RWPE1 (cell line): ENCODE measurements around the gene OR6V1.

ENCODE experiments used
- CTCF ChIA-PET: fragments of 350-600 bp; sonication (Branson Sonifier 250); formaldehyde crosslinking; extraction: SDS; loops from one replicate; lab custom pipeline; 2021; lab: Yijun Ruan, JAX
- POLR2A ChIA-PET: fragments of 400-600 bp; formaldehyde crosslinking; extraction: SDS; loops from one replicate; lab custom pipeline; 2020; ENCODE audit warnings: antibody characterized with exemption; ENCODE audit not compliant: low non-redundant PET; lab: Yijun Ruan, JAX
- DNase-seq: peaks from one replicate; pipeline ENCODE4 v3.0.0; 2012; ENCODE audit warnings: low spot score
- H3K27ac ChIP-seq: fragments of 450-650 bp; 2 replicates; pipeline ENCODE4 v1.5.1; 2017
- TF ChIP-seq, protein P1 (sequence below): fragments of 450-650 bp; conservative IDR thresholded peaks from 2 replicates; pipeline ENCODE4 v1.5.1; 2017; ENCODE audit warnings: low read depth, mild to moderate bottlenecking

Gene OR6V1

DNA sequence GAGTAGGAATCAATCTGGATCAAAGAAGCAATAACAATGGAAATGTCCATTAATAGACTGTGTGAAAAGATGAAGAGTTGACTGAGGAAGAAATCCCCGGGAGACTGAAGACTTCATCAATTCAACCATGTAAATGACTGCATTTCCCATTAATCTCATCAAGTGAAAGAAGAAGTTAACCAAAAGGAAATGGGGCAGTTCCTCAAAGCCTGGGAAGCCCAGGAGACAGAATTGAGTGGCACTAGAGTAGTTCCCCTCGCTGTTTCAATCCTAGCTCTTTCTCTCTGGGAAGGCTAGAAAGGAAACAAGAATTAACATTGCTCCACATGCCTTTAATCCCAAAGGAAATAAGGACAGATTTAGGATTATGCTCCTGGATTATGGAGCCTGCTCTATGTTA is 4.8 kb upstream of the OR6V1 start:
- DNase-seq, result no peak
- ChIA-PET CTCF (interaction anchor here (1.1 kb wide), 1 partner anchor 168 kb away, joined by 3 read pairs; no protein-coding TSS in a partner anchor), POLR2A (no interaction called here)
- TF ChIP-seq, protein P1, sequence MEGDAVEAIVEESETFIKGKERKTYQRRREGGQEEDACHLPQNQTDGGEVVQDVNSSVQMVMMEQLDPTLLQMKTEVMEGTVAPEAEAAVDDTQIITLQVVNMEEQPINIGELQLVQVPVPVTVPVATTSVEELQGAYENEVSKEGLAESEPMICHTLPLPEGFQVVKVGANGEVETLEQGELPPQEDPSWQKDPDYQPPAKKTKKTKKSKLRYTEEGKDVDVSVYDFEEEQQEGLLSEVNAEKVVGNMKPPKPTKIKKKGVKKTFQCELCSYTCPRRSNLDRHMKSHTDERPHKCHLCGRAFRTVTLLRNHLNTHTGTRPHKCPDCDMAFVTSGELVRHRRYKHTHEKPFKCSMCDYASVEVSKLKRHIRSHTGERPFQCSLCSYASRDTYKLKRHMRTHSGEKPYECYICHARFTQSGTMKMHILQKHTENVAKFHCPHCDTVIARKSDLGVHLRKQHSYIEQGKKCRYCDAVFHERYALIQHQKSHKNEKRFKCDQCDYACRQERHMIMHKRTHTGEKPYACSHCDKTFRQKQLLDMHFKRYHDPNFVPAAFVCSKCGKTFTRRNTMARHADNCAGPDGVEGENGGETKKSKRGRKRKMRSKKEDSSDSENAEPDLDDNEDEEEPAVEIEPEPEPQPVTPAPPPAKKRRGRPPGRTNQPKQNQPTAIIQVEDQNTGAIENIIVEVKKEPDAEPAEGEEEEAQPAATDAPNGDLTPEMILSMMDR, result no peak
- no peak overlapping the region for H3K27ac ChIP-seq

DNA sequence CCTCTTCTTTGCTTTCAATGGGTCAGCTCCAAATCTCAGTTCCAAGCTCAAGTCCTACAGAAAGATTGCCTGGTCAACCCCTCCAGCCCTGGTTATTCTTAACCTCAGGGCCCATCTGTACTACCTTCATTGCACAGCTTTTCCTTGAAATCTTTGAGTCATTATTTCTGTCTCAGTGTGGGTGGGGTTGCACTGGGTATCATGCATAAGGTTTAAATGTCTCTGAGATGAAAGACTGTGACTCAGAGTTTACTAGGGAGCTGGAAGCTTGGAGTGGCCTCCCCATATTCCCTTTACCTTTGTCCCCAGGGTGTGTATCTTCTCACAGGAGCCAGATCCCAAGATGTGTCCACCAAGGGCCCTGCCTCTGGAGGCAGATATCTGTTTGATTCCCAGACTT is 3.3 kb upstream of the OR6V1 start:
- ChIA-PET POLR2A (no interaction called here), CTCF (no interaction called here)
- DNase-seq, result no peak
- H3K27ac ChIP-seq, result no peak overlapping the region
- TF ChIP-seq, protein P1, result no peak

DNA sequence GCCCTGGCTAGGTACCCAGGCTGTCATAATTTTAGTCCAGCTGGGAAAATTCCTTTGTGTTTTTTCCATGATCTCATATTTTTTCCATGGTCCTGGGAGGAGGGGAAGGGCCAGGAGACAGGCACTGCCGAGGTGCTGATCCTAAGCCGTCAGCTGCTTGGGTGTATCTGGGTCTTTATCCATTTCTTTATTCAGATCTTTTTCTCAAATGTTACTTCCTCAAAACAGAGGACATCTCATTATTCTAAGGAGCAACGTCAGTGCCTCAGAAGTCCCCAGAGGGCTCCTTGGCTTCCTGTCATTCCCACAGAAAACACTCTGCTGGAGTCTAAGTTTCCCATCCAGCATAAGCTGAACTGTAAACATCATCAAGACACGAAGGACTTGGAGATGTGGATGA is 2.8 kb upstream of the OR6V1 start:
- no peak for DNase-seq
- ChIA-PET POLR2A (no interaction called here), CTCF (no interaction called here)
- no peak overlapping the region for H3K27ac ChIP-seq
- TF ChIP-seq, protein P1, result no peak

DNA sequence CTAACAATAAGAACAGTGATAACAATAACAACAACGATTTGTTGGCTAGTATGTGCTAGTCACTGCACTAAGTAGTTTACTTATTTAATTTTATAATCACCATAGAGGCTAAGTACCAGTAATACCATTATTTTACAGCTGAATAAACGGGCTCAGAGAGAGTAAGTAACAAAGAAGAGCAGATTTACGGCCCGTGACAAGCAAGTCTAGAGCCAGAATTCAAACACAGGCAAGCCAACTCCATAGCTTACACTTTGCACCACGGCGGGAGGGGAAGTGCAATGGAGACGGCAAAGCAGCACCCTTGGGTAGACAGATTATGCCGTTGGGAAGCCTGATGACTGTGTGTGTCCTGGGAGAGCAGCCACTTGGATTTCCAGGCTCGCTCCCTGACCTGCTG is 1.2 kb upstream of the OR6V1 start:
- DNase-seq, result no peak
- POLR2A ChIA-PET, result no interaction called here
- TF ChIP-seq, protein P1, result no peak
- CTCF ChIA-PET, result no interaction called here
- H3K27ac ChIP-seq, result no peak overlapping the region

DNA sequence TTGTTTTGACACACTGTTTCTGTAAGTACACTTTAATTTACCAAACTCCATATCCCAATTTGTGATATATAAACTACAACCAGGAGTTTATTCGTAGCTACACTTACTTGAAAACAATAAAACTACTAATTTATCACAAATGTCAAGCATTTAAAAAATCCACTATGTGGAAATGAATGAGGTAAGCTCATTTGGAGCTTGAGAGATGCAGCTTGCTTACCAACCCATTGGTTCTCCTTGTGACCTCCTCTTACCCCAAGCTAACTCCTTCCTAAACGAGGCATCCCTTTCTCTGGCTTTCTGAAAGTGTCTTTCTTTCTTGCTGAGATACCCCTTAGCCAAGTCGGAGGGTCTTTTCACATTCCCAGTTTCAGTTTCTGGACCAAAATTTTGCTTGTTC is 2.5 kb downstream of the OR6V1 start:
- H3K27ac ChIP-seq, result no peak overlapping the region
- CTCF ChIA-PET, result no interaction called here
- no peak for DNase-seq
- POLR2A ChIA-PET, result no interaction called here
- TF ChIP-seq, protein P1, result no peak

DNA sequence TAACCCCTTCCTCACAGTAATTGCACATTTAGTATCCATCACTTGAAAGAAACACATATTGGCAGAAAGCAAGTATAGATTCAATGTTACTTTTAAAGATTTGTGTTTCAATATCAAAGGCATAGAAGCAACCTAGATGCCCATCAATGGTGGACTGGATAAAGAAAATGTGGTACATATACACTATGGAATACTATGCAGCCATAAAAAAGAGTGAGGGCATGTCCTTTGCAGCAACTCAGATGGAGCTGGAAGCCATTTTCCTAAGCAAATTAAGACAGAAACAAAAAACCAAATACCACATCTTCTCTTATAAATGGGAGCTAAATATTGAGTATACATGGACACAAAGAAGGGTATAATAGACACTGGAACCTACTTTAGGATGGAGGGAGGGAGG is 3.6 kb downstream of the OR6V1 start:
- no peak for DNase-seq
- ChIA-PET POLR2A (no interaction called here), CTCF (interaction anchor here (0.5 kb wide), 1 partner anchor 269 kb away, joined by 3 read pairs; no protein-coding TSS in a partner anchor)
- TF ChIP-seq, protein P1, result no peak
- no peak overlapping the region for H3K27ac ChIP-seq

DNA sequence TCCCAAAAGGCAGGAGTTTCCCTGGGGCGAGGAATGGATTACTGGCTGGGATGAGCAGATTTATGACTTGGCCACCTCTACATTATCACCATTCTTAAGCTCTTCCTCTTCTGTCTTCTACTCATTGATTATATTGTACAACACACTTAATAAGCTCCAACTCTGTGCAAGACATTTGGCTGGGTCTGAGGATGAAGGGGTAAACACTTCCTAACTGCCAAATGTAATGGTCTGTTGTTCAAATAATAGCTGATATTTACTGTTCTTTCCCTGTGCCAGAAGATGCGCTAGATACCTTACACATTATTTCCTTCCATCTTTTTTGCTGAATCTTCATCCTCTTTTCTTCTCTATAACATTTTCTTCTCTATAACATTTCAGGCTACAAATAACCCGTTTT is 11.6 kb downstream of the OR6V1 start:
- TF ChIP-seq, protein P1, result no peak
- H3K27ac ChIP-seq, result no peak overlapping the region
- DNase-seq, result no peak
- CTCF ChIA-PET, result no interaction called here
- POLR2A ChIA-PET, result no interaction called here
